Fibroblast of skin of back (primary cell): Measurements from ENCODE around the gene VTCN1.
"Not testable (repeated sequence)": the region's sequence is repeated elsewhere in the genome, so short reads cannot be mapped to it uniquely, and the experiment has no call there.

Experiments
- DNase-seq: peaks from one replicate; pipeline ENCODE4 v3.0.0-alpha.2; 2013

VTCN1 gene

DNA sequence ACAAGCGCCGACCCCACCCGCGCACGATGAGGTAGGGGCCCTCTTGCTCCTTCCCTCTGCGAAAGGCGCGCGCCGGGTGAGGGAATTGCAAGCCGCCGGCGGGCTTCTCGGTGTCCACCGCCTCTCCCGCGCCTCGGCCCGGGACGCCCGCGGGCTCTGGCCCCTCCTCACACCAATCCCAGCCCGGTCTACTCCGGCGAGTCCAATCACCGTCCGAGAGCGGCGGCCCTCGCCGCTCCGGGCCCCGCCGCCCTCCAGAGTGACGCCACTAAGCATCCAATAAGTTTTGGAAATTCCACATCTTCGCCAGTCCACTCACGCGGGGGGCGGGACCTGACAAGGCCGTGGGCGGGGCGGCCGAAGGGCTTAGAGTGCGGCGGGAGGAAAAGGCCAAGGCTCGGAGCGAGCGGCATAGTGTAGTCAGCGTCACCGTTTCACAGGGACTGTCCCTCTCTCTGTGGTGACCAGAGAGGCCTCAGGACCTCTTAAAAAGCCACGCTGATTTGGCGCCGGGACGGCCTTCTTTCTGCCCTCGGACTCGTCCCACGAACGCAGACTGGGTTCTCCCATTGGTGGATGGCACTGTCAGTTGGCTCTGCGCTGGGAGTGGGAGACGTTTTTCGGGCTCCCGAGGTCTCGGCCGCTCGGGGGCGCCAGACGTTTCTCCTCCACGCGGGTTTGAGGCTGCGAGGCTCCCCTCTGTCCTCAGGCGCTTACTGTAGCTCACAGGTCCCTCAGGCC is 89.0 kb downstream of the VTCN1 start, which contains the start of gene TRIM45:
TRIM45 (minus strand) TSS at position 161 of the 741 bp plus-strand sequence. CDS start 548 bp downstream, outside the sequence.
- peak; percentile 97 for DNase-seq

- DNase-seq: no peak
Measured at GRCh38 chr1:117120774-117121588, 89.7 kb downstream of the VTCN1 start.

DNA sequence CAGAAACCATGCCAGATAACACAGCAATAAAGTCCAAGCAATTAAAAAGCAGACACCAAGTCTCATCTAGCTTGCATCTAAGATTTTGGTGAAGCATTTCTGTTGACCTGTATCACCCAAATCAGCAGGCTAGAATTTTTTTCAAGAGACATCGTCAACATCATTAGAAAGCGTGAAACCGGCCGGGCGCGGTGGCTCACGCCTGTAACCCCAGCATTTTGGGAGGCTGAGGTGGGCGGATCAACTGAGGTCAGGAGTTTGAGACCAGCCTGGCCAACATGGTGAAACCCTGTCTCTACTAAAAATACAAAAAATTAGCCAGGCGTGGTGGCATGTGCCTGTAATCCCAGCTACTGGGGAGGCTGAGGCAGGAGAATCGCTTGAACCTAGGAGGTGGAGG is 91.6 kb downstream of the VTCN1 start:
- not testable (repeated sequence) for DNase-seq

DNA sequence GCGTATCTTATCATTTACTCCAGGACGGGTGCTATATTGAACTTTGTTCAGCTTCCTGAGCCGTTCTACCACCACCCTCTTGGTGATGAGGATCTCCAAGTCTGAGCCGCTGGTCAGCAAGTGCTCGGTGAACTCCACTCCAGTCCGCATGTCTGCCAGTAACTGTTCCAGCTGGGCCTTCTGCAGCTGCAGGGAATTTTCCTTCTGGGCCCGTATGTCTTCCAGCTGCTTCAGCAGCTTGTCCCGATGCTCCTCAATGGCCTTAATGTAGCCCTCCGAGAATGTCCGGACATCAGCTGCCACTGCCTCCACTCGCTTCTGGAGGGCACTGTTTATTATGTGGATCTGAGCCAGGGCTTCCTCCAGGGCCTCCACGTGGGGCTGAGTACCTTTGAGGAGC is 92.6 kb downstream of the VTCN1 start:
- DNase-seq: no peak

- DNase-seq: no peak
Measured at GRCh38 chr1:117117697-117118096, 93.0 kb downstream of the VTCN1 start.

DNA sequence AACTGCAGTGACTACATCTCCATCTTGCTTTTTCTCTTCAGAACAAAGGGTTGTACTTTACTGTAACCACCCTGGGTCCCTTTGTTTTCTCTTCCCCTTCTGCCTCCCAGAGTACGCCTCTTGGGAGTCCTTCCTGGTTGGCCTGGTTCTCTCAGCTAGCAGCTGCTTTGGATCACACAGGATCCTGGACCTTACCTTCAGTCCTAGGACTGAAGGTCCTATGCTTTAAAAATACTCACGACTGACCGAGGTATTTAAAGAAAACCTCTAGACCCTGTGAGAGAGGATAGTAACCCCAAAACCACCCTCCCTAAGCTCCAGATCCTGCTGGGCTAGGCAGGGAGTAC is 94.0 kb downstream of the VTCN1 start:
- DNase-seq: no peak

DNA sequence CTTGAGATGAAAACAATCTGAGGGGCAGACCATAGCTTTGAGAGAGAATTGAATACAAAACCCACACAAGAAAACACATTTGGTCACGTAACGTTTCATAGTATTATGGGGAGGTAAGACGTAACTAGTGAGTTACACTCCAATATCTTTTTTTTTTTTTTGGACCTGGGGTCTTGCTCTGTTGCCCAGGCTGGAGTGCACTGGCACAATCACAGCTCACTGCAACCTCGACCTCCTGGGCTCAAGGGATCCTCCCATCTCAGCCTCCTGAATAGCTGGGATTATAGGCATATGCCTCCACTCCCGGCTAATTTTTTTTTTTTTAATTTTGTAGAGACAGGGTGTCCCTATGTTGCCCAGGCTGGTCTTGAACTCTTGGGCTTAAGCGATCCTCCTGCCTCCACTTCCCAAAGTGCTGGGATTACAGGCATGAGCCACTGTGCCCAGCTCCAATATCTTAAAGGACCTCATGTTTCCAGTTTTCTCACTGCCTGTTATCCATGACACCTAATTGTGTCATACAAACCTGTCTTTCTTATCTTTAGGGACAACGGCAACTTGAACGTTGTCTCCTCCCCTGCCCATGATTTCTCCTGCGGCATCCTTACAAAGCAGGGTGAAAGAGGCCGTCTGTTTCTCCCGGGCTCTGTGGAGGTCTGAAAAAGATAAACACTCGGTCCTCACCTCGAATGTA is 94.5 kb downstream of the VTCN1 start:
- DNase-seq: no peak

DNA sequence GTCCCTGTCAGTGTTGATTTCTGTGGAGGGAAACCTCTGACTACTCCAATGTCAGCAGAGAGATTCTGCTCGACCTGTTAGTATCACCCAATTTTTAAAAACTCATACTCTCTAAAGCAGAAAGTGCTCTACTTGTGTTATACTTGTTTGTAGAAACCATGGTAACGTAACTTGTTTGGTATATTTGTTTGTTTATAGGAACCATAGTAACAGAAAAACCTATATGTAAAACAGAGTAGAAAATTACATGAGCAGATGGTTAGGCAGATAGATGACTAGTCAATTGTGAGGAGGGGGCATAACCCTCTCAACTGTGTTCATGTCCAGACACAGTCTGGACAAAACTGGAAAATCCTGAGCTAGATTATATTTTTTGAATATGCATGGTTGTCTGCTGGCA is 95.8 kb downstream of the VTCN1 start:
- DNase-seq: no peak

DNA sequence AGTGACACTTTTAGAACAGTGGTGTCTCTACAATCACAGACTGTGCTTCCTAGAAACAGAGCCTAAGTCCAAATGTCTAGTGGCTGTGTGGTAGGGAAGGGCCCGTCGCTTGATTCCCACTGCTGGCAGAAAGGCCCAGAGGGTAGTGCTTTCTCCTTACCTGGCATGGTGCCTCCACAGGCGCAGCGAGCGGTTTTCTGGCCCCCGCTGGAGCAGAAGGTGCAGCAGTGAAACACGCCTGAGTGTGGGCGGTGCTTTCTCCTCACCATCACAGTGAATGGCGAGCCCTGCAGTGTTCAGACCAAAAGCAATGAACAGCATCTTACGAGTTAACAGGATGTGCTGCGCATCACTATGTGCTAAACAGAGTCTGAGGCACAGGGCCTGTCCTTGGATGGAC is 97.5 kb downstream of the VTCN1 start:
- no peak for DNase-seq

GRCh38 chr1:117112047-117112717 is 98.5 kb downstream of the VTCN1 start:
- DNase-seq: no peak

GRCh38 chr1:117110774-117111173 is 100.0 kb downstream of the VTCN1 start:
- peak; percentile 21 for DNase-seq

DNA sequence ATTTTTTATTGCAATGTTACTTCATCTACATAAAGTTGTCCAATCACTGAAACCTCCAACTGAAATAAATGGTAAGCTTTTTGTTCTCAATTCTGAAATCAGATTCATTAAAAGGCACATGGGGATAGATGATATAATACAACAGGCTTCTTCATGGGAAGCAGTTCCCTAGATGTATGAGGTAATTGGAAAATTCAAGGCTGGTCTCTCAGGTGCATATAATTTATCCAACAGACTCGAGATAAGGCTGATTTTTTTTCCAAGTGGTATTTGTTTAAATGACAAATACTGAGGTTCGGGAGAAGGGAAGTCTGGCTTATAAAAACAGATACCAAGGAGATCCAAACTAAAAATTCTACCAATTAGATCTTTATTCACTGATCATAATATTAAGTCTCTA is 103.4 kb downstream of the VTCN1 start:
- DNase-seq: no peak

GRCh38 chr1:117106478-117106877 is 104.2 kb downstream of the VTCN1 start:
- DNase-seq: no peak

DNA sequence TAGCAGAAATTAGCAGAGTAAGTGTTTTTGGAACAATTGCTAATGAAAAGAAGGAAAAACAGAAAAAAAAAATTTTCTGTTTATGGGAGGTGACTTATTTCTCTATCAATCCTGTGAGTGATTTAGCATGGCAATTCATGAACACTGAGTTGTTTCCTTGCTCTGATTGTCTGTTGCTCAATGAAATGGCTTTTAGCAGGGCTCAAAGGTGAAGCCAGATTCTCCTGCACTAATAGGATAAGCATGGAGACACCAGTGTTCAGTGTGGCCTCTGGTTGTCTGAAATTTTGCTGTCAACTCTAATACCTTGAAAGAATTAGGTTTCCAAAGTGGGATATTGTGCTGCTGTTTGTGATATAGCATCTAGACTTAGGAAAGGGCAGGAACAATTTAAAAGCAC is 105.0 kb downstream of the VTCN1 start:
- DNase-seq: no peak

DNA sequence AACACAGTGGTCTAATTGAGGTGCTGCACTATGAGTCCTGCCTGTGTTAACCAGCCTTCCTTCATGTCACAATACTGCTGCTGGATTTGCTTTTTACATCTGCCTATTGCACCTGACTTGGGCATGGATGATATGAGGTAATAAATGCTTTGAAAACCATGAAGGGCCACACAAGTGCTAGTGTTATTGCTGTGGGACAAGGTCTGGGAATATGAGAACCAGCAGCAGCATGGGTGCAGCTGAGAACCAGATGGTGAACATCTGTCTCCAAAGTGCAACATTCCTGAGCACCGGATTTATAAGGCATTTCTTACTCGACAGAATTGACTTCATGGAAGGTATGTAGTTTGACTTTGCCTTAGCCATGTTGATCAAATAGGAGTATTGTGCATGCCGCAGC is 105.7 kb downstream of the VTCN1 start:
- no peak for DNase-seq

DNA sequence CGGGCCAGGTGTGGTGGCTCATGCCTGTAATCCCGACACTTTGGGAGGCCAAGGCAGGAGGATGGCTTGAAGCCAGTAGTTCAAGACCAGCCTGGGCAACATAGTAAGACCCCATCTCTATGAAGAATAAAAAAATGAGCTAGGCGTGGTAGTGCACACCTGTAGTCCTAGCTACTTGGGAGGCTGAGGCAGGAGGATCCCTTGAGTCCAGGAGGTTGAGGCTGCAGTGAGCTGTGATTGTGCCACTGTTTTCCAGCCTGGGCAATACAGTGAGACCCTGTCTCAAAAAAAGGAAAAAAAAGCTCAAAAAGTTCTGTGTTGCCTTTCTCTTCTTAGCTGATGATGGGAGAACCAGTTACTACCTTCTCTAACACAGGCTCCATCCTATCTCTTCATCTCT is 108.9 kb downstream of the VTCN1 start:
- not testable (repeated sequence) for DNase-seq

GRCh38 chr1:117101334-117101733 is 109.4 kb downstream of the VTCN1 start:
- no peak for DNase-seq

DNA sequence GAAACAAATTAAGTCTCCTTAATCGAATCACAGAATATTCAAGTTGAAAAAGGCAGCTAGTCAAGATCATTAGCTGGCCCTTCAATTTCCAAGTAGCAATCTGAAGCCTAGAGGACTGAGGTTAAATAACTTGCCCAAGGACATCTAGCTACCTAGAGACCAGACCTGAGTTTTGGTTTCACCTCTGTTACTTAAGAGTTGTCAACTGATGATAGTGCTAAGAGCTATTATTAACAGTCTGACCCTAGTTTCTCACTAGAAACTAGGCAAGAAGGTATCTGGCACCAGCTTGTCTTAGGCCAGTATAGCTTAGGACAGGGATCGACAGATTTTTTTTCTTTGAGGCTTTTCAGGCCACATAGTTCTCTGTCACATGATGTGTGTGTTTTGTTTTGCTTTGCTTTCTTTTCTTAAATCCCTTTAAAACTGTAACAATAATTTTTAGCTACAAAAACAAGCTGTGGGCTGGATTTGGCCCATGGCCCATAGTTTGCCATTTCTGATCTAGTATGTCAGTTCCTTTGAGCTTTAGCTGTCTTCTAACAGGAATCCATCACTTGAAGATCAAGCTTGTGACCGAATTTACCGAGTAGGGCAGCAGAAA is 112.3 kb downstream of the VTCN1 start:
- peak; percentile 65 for DNase-seq

DNA sequence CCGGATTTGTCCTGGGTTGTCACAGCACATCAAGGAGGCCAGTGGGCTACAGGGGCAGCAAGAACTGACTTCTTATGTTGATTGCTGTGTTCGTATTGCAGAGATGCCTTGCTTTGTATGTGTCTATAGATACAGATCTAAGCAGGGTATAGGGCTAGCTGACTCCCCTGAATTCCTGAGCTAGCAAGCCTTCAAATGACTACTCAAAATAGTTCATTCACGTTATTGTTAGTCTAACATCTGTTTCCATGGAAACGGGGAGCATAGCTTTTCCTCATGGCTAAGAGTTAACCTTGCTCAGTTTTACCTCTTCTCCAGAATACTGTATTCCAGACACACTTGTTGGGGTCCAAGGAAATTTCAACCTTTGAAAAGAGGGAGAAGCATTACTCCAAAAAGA is 113.3 kb downstream of the VTCN1 start:
- peak; percentile 59 for DNase-seq

- DNase-seq: peak; percentile 57
Measured at GRCh38 chr1:117096951-117097408, 113.7 kb downstream of the VTCN1 start.

DNA sequence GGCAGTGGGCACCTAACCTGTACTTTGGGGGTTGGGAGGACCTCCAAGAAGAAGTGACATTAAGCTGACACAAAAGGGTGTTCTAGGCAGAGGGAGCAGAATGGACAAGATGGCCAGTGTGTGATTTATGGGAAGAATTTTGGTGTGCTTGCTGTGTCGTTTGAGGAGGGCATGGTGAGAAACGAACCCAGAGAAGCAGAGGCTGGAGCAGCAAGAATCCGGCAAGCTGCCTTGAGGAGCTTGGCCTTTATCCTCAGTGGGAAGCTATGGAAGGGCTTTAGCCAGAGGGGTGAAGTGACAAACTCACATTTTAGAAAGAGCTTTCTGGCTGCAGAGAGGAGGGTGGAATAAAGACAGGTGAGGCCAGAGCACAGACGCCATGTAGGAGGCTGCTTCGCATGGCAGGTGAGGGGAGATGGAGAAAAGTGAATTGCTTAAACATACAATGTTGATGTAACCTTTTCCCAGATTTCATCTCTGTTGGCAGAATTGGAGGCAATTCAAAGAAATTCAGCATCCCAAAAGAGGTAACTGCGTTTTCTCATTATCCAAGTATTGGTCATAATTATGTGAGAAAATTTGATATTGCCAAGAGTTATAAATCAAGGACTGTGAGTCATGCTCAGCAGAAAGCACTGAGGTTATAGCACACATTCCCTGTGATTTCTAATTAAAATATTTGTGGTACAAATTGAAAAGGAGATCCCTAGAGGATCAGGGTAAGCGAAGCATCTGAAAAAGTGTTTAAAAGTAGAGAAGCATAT is 115.7 kb downstream of the VTCN1 start:
- peak; percentile 74 for DNase-seq
